HEK293T (cell line): ENCODE measurements around the gene RBFA.

ENCODE experiments used
- BHLHE40 ChIP-seq: fragments of 450-650 bp; IDR thresholded peaks from 2 replicates; pipeline ENCODE4 v1.6.1; 2016; ENCODE audit warnings: mild to moderate bottlenecking, moderate library complexity, borderline replicate concordance
- ELF4 ChIP-seq: fragments of 450-650 bp; IDR thresholded peaks from 2 replicates; pipeline ENCODE4 v1.6.1; 2017; ENCODE audit warnings: antibody characterized with exemption
- FOXA1 ChIP-seq: fragments of 450-650 bp; IDR thresholded peaks from 2 replicates; pipeline ENCODE4 v1.6.1; 2016; ENCODE audit warnings: mild to moderate bottlenecking
- FOXK2 ChIP-seq: fragments of 450-650 bp; IDR thresholded peaks from 2 replicates; pipeline ENCODE4 v1.6.1; 2016; ENCODE audit warnings: mild to moderate bottlenecking
- L3MBTL2 ChIP-seq: fragments of 450-650 bp; conservative IDR thresholded peaks from 2 replicates; pipeline ENCODE4 v1.6.1; 2016; ENCODE audit warnings: mild to moderate bottlenecking
- PKNOX1 ChIP-seq: fragments of 450-650 bp; IDR thresholded peaks from 2 replicates; pipeline ENCODE4 v1.6.1; 2016
- SUZ12 ChIP-seq: fragments of 450-650 bp; IDR thresholded peaks from 2 replicates; pipeline ENCODE4 v1.6.1; 2016; ENCODE audit warnings: mild to moderate bottlenecking

DNA sequence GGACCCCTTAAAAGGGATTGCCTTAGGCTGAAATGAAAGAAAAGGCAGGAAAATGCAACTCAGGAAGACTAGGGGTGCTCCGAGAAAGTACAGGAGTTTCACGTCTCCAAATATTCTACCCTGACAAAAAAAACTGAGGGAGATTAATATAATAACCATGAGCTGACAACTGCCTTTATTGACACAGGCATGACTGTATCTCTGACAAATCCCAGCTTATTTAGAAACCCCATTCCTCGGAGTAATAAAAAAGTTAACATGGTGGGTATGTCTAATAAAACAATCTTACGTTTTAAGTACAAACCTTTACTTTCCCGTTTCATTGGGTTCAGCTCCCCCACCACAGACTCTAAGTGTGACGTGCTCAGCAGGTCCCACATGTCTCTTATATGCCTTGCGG is 7.9 kb upstream of the RBFA start:
- TF ChIP-seq FOXK2 (no peak), FOXA1 (no peak), BHLHE40 (no peak), SUZ12 (no peak), PKNOX1 (no peak), ELF4 (no peak), L3MBTL2 (no peak)
